GM06990 (cell line): ENCODE results near the gene TNFRSF6B.

Experiments
- DNase-seq: peaks from one replicate; pipeline ENCODE4 v3.0.0-alpha.2; 2011; ENCODE audit not compliant: insufficient read length; ENCODE audit errors: extremely low read depth
- H3K27me3 ChIP-seq: replicated peaks from 2 replicates; pipeline ENCODE4 v1.6.0; 2011; ENCODE audit warnings: low read length; ENCODE audit not compliant: control insufficient read depth, insufficient read depth
- H3K36me3 ChIP-seq: 2 replicates; pipeline ENCODE4 v1.5.1; 2011; ENCODE audit warnings: low read length; ENCODE audit not compliant: control insufficient read depth, insufficient read depth
- H3K4me3 ChIP-seq: replicated peaks from 2 replicates; pipeline ENCODE4 v1.5.1; 2011; ENCODE audit warnings: low read depth, mild to moderate bottlenecking, control low read depth, low read length
- TF ChIP-seq, protein P1 (sequence below): IDR thresholded peaks from 2 replicates; pipeline ENCODE4 v1.5.1; 2011; ENCODE audit warnings: low read length, control low read depth, mild to moderate bottlenecking, inconsistent platforms; ENCODE audit not compliant: insufficient read depth, poor library complexity, severe bottlenecking

The TNFRSF6B gene

DNA sequence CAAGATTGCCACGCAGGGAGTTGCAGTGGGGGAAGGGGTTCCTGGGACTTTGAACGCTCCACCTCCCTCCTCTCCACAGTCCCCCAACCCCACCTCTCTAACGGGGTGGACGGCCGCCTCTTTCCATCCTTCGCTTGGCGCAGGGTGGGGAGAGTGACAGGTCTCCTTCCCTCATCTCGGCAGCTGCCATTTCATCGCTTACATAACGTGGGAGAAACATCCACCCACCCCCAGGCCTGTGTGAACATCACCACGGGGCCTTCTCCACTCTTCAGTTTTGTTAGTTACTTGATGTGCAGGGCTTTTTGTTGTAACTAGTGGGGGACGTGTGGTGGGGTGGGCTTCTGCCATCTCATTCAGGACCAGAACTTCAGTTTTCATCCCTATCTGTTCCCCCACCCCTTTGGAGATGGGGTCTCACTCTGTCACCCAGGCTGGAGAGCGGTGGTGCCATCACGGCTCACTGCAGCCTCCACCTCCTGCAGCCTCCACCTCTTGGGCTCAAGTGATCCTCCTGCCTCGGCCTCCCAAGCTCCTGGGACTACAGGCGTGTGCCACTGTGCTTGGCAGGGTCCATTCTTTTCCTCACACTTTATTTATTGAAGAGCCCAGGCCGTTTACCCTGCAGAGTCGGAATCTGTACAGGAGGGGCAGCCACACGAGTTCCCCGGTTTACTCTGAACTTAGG lies 20.6 kb upstream of the TNFRSF6B start:
- H3K4me3 ChIP-seq: no peak overlapping the region
- no peak for DNase-seq
- peaks cover 11% of the 10 kb centered on the region for H3K36me3 ChIP-seq
- TF ChIP-seq, protein P1, sequence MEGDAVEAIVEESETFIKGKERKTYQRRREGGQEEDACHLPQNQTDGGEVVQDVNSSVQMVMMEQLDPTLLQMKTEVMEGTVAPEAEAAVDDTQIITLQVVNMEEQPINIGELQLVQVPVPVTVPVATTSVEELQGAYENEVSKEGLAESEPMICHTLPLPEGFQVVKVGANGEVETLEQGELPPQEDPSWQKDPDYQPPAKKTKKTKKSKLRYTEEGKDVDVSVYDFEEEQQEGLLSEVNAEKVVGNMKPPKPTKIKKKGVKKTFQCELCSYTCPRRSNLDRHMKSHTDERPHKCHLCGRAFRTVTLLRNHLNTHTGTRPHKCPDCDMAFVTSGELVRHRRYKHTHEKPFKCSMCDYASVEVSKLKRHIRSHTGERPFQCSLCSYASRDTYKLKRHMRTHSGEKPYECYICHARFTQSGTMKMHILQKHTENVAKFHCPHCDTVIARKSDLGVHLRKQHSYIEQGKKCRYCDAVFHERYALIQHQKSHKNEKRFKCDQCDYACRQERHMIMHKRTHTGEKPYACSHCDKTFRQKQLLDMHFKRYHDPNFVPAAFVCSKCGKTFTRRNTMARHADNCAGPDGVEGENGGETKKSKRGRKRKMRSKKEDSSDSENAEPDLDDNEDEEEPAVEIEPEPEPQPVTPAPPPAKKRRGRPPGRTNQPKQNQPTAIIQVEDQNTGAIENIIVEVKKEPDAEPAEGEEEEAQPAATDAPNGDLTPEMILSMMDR: no peak
- no peaks in the 10 kb centered on the region for H3K27me3 ChIP-seq

GRCh38 chr20:63678071-63678470 lies 18.4 kb upstream of the TNFRSF6B start:
- no peak for DNase-seq
- TF ChIP-seq, protein P1: no peak
- Histone ChIP-seq H3K4me3 (no peak overlapping the region), H3K36me3 (peaks cover 13% of the 10 kb centered on the region), H3K27me3 (no peaks in the 10 kb centered on the region)

DNA sequence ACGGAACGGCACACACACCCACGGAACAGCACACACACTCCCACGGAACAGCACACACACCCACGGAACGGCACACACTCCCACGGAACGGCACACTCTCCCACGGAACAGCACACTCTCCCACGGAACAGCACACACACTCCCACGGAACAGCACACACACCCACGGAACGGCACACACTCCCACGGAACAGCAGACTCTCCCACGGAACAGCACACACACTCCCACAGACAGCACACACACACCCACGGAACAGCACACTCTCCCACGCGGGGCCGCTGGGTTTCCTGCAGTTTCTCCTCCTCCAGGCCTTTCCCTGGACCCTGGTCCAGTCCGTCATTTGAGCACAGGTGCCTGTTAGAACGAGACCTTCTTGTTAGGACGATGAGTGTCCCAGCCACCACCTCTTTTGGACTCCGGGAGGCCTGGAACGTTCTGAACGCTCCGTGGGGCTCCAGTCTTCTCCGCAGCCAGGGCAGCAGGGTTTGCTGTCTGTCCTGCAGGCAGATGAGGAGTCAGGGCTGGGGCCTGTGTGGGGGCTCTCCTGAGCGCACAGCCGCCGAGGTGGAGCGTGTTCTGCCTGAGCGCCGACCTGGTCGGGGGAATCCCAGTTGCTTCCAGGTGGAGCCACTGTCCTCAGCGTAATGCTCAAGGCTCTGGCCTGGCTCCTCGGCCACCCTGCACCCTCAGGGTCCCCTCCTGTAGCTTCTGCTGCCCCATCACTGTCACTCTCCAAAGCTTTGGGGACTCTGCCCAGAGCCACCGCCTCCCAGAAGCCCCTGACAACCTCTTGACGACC lies 17.6 kb upstream of the TNFRSF6B start:
- no peak overlapping the region for H3K4me3 ChIP-seq
- TF ChIP-seq, protein P1: no peak
- H3K27me3 ChIP-seq: no peaks in the 10 kb centered on the region
- no peak for DNase-seq
- H3K36me3 ChIP-seq: peaks cover 11% of the 10 kb centered on the region

DNA sequence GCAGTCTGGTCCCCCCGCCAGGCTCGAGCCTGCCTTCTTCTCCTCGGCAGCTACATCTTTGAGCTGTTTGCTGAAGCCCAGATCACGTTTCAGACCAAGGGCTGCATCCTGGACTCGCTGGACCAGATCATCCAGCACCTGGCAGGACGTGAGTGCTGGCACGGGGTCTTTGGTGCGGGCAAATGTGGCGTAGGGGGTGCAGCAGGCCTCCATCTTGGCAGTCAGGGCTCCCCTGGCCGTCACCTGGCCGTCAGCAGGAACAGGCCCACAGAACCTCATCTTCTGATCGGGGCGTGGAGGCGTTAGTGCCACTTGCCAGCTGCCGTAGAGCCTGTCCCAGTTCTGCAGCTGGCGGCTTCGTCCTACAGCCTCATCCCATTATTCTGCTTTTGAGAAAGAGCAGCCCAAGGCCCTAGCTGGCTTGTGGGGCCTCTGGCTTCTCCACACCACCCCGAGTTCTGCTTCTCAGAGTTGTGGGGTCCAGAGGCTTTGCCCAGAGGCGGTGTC lies 16.6 kb upstream of the TNFRSF6B start:
- H3K36me3 ChIP-seq: peaks cover 11% of the 10 kb centered on the region
- DNase-seq: no peak
- TF ChIP-seq, protein P1: no peak

GRCh38 chr20:63680427-63680826 lies 16.0 kb upstream of the TNFRSF6B start:
- Histone ChIP-seq H3K27me3 (no peaks in the 10 kb centered on the region), H3K4me3 (no peak overlapping the region), H3K36me3 (peaks cover 11% of the 10 kb centered on the region)
- TF ChIP-seq, protein P1: no peak
- no peak for DNase-seq

More for the DNA sequence above, 16.6 kb upstream of the TNFRSF6B start:
- H3K4me3 ChIP-seq: no peak overlapping the region
- H3K27me3 ChIP-seq: no peaks in the 10 kb centered on the region
